Neural crest cell (in vitro differentiated cells): ENCODE measurements around the gene IGF2BP2. TPM values are rescaled to one million over a fixed set of nuclear protein-coding genes. Genes with fewer than 3 reads are reported as not detected.

Experiments used
- DNase-seq: peaks from one replicate; pipeline ENCODE4 v3.0.0; 2021; ENCODE audit warnings: low read depth, mixed read lengths, low spot score
- H3K27ac Mint-ChIP-seq: one replicate; pipeline ENCODE4 v1.8.0; 2021; ENCODE audit warnings: mild to moderate bottlenecking, mixed read lengths; ENCODE audit not compliant: unreplicated experiment
- H3K27me3 Mint-ChIP-seq: 2 replicates; pipeline ENCODE4 v1.8.0; 2021; ENCODE audit warnings: low read depth, mild to moderate bottlenecking, mixed read lengths
- H3K36me3 Mint-ChIP-seq: 2 replicates; pipeline ENCODE4 v1.8.0; 2021; ENCODE audit warnings: low read depth, mild to moderate bottlenecking, mixed read lengths
- H3K4me1 Mint-ChIP-seq: 2 replicates; pipeline ENCODE4 v1.8.0; 2021; ENCODE audit warnings: mixed read lengths
- H3K4me3 Mint-ChIP-seq: one replicate; pipeline ENCODE4 v1.8.0; 2021; ENCODE audit warnings: mild to moderate bottlenecking, mixed read lengths
- H3K9me3 Mint-ChIP-seq: 2 replicates; pipeline ENCODE4 v1.8.0; 2021; ENCODE audit warnings: mixed read lengths
- total RNA-seq: library from RNA; stranded (reverse); gene quantifications from 2 replicates; pipeline ENCODE4 v1.2.1, GENCODE V29; 2021
- TF ChIP-seq, protein P1 (sequence below): fragments of 200-600 bp; sonication (generic); conservative IDR thresholded peaks from 2 replicates; pipeline ENCODE4 v1.5.0; 2021; ENCODE audit warnings: antibody characterized with exemption, mild to moderate bottlenecking

Gene IGF2BP2
- total RNA-seq, 1 donor from 2014 or later: 141 TPM

DNA sequence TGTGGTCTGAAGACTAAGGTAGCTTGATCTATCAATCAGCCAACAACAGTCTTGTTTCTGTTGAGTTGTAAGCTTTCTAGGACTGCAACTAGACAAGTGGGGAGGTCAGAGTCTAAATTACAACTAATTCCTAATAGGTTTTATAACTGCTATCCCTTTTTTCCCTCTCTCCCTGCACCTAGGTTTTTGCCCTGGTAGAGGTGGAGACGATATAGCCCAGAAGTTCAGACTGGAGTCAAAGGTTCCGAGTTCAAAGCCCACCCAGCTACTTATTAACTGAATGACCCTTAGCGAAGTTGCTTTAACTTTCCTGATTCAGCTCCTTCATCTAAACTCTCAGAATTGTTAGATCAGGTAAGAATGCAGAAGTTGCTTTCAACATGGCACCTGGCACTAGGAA lies 100.6 kb downstream of the IGF2BP2 start:
- Mint-ChIP-seq H3K27ac (no peak overlapping the region), H3K36me3 (no peaks in the 10 kb centered on the region), H3K27me3 (no peaks in the 10 kb centered on the region), H3K4me3 (no peak overlapping the region), H3K4me1 (peaks cover 52% of the 10 kb centered on the region), H3K9me3 (no peaks in the 10 kb centered on the region)
- TF ChIP-seq, protein P1, sequence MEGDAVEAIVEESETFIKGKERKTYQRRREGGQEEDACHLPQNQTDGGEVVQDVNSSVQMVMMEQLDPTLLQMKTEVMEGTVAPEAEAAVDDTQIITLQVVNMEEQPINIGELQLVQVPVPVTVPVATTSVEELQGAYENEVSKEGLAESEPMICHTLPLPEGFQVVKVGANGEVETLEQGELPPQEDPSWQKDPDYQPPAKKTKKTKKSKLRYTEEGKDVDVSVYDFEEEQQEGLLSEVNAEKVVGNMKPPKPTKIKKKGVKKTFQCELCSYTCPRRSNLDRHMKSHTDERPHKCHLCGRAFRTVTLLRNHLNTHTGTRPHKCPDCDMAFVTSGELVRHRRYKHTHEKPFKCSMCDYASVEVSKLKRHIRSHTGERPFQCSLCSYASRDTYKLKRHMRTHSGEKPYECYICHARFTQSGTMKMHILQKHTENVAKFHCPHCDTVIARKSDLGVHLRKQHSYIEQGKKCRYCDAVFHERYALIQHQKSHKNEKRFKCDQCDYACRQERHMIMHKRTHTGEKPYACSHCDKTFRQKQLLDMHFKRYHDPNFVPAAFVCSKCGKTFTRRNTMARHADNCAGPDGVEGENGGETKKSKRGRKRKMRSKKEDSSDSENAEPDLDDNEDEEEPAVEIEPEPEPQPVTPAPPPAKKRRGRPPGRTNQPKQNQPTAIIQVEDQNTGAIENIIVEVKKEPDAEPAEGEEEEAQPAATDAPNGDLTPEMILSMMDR: no peak
- DNase-seq: no peak

DNA sequence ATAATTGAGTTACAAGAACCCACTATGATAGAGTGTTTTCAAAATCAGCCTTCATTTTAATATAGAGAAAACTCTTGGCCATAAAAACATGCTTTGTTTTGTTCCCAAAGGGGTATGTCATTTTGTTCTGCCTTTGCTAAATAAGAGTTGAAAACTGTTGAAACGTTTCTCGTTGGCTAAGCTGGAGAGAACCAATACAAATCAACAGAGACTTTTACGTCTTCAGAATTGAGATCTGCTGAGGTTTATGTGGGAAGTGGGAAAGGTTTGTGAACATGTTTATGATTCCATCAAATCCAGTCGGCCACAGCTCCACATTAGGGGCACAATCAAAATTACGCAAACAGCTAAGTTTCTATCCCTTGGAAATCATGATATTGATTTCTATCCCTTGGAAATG lies 102.0 kb downstream of the IGF2BP2 start:
- Mint-ChIP-seq H3K27me3 (no peaks in the 10 kb centered on the region), H3K4me1 (peaks cover 58% of the 10 kb centered on the region), H3K9me3 (no peaks in the 10 kb centered on the region), H3K36me3 (no peaks in the 10 kb centered on the region), H3K27ac (no peak overlapping the region), H3K4me3 (no peak overlapping the region)
- DNase-seq: no peak
- TF ChIP-seq, protein P1: no peak

DNA sequence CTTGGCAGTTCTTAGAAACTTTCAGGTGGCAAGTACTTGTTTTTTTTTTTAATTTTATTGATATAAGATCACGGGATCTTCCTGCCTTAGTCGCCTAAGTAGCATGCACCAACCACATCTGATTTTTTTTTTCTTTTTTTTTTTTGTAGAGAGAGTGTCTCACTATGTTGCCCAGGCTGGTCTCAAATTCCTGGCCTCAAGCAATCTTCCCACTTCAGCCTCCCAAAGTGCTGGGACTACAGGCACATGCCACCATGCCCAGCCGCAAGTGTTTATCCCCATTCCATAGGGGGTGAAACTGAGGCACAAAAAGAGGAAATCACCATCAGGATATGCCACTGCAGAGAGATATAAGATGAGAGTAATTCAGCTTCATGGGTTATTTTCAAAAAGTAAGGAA lies 102.9 kb downstream of the IGF2BP2 start:
- H3K27me3 Mint-ChIP-seq: no peaks in the 10 kb centered on the region
- H3K4me1 Mint-ChIP-seq: peaks cover 56% of the 10 kb centered on the region
- H3K36me3 Mint-ChIP-seq: no peaks in the 10 kb centered on the region
- DNase-seq: no peak
- H3K9me3 Mint-ChIP-seq: no peaks in the 10 kb centered on the region
- H3K4me3 Mint-ChIP-seq: no peak overlapping the region
- TF ChIP-seq, protein P1: no peak
- H3K27ac Mint-ChIP-seq: no peak overlapping the region

DNA sequence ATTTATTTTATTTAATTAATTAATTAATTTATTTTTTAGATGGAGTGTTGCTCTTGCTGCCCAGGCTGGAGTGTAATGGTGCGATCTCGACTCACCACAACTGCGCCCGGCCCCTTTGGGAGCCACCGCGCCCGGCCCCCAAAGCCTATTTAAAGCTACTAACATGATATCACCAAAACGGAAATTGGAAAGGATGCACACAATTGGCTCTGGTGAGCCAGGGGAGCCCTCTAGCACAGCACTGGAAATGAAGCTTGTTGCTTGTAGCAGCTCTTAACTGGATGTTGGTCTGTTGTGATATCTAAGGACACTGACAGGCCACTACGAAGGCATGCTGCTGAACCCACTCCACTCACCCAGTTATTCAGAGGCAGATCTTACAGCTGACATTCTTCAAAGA lies 104.5 kb downstream of the IGF2BP2 start:
- TF ChIP-seq, protein P1: no peak
- Mint-ChIP-seq H3K4me3 (no peak overlapping the region), H3K36me3 (no peaks in the 10 kb centered on the region), H3K27me3 (no peaks in the 10 kb centered on the region), H3K4me1 (peaks cover 56% of the 10 kb centered on the region), H3K27ac (no peak overlapping the region), H3K9me3 (no peaks in the 10 kb centered on the region)
- no peak for DNase-seq

DNA sequence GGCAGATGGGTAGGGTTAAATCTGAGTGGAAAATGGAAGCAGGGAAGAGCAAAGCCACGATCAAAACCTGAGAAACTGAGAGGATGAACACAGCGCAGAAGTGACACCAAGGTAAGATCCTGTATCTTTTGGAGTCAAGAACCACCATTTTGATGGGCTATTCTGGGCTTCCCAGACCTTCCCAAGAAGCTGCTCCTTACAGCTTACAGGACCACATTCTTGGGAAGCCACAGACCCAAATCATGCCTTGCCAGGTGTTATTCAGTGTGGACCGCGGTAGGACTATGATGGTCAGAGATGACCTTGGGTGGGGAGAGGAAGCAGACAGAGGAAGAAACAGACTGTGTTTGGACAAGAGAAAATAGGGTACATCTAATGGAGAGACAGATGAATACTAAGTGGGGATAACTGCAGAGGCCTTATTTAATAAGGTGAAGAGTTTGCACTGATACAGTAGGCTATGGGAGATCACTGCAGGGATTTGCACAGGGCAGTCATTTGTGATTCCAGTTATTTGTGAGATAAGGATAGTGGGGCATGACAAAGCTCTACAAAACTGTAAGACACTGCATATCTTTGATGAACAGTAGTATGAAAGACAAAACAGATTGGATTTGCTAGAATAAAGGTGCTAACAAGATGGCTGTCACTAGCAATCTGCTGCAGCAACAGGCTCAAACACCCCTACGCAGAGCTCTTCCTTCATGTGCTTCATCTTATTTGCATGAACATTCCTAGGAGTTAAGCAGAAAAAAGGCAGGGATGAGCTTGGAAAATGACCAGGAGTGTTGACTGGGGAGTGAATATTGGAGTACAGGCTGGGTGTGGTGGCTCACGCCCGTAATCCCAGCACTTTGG lies 105.9 kb downstream of the IGF2BP2 start:
- TF ChIP-seq, protein P1: no peak
- Mint-ChIP-seq H3K9me3 (no peaks in the 10 kb centered on the region), H3K4me3 (no peak overlapping the region), H3K27ac (no peak overlapping the region), H3K36me3 (no peaks in the 10 kb centered on the region), H3K27me3 (no peaks in the 10 kb centered on the region), H3K4me1 (peaks cover 56% of the 10 kb centered on the region)
- DNase-seq: no peak
